ENCODE results near the gene CYP3A5.
"Not testable (repeated sequence)": the region's sequence is repeated elsewhere in the genome, so short reads cannot be mapped to it uniquely, and the experiment has no call there.

DNA sequence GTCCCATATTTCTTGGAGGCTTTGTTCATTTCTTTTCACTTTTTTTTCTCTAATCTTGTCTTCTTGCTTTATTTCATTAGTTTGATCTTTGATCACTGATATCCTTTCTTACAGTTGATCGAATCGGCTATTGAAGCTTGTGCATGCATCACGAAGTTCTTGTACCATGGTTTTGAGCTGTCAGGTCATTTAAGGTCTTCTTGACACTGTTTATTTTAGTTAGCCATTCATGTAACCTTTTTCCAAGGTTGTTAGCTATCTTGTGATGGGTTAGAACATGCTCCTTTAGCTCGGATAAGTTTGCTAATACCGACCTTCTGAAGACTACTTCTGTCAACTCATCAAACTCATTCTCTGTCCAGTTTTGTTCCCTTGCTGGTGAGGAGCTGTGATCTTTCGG lies 12.8 kb upstream of the CYP3A5 start:
- TF ChIP-seq, protein P1, sequence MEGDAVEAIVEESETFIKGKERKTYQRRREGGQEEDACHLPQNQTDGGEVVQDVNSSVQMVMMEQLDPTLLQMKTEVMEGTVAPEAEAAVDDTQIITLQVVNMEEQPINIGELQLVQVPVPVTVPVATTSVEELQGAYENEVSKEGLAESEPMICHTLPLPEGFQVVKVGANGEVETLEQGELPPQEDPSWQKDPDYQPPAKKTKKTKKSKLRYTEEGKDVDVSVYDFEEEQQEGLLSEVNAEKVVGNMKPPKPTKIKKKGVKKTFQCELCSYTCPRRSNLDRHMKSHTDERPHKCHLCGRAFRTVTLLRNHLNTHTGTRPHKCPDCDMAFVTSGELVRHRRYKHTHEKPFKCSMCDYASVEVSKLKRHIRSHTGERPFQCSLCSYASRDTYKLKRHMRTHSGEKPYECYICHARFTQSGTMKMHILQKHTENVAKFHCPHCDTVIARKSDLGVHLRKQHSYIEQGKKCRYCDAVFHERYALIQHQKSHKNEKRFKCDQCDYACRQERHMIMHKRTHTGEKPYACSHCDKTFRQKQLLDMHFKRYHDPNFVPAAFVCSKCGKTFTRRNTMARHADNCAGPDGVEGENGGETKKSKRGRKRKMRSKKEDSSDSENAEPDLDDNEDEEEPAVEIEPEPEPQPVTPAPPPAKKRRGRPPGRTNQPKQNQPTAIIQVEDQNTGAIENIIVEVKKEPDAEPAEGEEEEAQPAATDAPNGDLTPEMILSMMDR (IDR thresholded peaks at IDR 0.05): not testable (repeated sequence)
- not testable (repeated sequence) for TF ChIP-seq POLR2A (IDR thresholded peaks at IDR 0.05)

Measured in adrenal gland (tissue), 5 donors.